GM21619 (cell line): ENCODE data around the gene CHN2.

Experiments
- ATAC-seq: cut with Tn5 transposase; IDR thresholded peaks from one replicate; pipeline ENCODE4 v1.9.1; 2021; ENCODE audit not compliant: unreplicated experiment

Gene CHN2

DNA sequence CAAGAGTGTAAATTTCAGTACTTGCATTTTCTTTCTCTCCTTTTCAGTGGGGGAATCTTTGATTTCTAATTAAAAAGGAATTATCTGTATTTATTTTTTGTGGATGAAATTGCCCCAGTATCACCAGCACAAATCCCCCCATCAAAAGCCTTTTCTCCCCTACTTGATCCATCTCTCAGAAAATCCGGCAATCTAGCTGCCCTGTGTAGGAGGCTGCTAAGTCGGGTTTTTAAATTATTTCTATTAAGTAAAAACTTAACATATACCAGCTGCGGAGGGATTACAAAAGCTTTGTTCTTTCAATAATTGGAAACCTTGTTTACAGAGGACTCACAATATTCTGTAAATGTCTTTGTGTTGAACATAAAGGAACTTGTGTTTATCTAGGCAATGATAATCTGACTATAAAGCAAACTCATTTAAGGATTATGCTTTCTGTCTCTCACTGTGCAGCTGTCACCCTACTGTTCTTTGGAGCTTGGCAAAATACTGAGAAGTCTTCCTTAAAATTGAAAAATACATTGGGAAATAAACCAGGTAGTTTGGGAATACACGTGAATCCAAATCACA is 191.7 kb downstream of the CHN2 start:
- ATAC-seq: no peak

DNA sequence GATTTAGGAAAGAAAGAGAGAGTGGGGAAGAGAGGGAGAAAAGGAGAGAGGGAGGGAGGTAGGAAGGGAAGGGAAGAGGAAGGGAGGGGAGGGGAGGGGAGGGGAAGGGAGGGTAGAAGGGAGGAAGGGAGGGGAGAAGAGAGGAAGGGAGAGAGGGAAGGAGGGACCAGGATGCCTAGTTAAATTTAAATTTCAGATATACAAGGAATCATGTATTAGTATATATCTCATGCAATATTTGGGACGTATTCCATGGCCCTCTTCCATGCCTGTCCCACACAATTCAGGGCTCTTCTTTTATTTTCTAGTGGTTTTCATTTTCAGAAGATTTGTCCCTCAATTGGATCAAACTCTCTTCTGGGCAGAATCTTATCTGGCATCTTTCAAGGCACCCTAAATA is 196.7 kb downstream of the CHN2 start:
- ATAC-seq: no peak

DNA sequence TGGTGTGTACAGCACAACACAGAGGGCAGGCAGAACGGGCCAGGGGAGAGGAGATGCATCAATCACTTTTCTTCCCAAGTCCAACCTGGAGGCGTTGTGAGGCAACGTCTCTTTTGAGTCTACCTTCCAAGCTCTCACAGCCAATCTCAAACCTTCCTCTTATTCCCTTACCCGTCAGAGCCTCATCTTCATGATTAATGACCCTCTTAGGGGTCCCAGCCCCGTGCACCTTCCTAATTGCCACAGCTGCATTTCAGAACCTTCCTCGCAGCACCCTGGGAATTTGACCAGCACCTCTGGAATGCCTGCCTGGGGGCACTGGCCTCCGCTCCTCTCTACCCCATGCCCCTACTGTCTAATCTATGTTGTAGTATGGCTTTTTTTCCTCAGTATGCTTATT is 199.7 kb downstream of the CHN2 start:
- no peak for ATAC-seq

DNA sequence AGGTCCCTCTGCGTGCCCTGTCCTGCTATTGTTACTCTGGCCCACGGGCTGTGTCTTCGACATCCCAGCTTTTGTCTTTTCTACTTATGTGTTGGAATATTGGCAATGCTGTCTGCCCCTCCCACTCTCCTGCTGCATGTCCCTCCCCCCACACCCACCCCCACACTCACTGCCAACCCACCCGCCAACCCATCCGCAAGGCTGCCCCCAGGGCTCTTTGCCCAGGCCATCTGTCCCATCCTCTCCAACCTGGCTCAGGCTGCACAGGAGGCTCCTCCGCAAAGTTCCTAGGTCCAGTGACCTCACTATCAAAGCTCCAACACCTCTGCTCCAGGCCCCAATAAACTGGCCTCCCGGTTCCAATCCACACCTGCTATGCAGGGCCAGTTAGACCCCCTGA is 202.0 kb downstream of the CHN2 start:
- no peak for ATAC-seq

DNA sequence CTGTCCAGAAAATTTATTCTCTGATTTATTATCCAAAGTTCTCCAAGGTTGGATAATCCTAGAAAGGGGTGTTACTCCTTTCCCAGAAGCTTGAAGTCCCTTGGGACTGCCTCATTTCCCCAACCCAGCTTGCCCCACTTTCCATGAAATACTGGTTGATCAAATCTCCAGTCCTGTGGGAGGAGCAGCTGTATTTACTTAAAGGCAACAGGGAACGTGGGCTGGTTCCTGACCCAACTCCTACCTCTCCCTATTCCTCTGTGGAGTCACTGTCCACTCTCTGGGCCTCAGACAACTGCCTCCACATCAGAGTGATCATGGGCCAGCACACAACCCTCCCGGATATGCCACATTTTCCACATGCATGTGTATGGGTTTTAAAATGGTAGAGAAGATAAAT is 202.8 kb downstream of the CHN2 start:
- ATAC-seq: no peak

DNA sequence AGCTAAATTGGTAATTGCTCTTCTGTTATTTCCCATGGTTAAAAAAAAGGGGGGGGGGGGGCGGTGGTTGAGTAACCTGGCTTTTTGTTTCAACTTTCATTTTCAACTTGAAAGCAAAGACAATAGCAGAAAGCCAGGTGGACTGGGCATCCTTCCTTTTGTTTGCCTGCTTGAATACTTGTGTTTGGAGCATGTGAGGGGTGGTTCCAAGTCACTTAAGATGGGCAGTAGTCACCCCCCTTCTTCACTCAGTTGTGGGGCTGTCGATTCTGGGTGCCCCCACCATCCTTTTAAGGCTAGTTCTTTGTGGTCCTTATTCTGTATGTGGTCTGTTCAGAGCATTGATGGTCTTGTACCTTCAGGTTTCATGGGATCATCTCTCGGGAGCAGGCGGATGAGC is 203.4 kb downstream of the CHN2 start:
- no peak for ATAC-seq

DNA sequence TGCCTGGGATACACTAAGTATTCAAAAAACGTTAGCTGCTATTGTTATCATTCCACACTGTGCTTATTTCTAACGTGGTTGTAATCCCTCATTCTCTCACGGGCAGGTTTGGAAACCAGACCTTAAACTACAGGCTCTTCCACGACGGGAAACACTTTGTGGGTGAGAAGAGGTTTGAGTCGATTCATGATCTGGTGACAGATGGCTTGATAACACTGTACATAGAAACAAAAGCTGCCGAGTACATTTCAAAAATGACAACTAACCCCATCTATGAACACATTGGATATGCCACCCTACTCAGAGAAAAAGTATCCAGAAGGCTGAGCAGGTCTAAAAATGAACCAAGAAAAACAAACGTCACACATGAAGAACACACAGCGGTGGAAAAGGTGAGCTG is 205.9 kb downstream of the CHN2 start:
- no peak for ATAC-seq

DNA sequence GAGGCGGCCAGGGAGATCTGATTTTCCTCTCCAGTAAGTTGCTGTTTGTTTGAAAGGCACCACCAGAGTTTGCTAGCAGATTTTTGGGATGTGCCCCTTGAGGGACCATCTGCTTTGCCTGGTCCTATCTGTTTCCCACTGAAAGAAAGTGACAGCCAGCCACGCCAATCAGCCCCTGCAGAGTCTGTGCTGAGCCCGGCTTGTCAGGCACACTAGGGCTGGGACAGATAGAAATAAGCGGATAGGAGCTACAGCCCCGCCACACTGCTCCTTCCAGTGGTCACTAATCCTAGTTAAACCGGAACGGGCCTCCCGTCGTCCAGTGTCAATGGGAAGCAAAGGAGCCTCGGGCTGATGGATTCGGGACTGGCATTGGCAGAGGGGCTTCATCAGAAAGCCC is 207.2 kb downstream of the CHN2 start:
- ATAC-seq: no peak

DNA sequence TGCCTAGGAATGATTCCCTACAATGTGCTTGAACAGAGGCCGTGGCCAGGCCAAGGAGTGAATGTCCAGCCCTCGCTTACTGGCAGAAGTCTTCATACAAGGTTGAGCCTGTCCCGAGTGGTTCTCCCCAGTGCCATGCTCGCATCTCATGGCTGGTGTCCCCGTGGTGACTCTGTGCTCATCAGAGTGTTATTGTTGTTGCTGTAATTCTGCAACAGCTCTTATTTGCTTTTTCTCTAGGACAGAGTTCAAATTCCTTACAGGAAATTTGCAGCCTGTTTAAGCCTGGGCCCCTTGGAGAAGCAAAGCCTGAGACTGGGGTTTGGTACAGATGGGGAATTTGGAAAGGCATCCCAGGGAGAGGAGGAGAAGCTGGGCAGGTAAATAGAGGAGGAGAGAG is 211.3 kb downstream of the CHN2 start:
- no peak for ATAC-seq

DNA sequence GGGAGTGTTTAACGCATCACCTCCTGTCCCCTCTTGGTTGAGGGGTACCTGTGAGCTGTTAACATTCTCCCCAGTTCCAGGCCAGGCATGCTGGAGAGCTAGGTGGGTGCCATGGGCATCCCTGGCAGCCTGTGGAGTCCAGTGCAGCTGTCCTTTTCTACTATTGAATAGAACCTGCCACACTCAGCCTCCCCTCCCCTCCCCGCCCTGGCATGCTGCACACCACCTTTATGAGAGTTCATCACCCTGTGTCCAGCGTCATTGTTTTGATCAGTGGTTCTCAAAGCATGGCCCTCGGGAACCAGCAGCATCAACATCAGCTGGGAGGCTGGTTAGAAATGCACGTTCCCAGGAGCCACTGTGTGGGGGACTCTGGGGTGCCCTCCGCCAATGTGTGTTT is 211.8 kb downstream of the CHN2 start:
- ATAC-seq: no peak

DNA sequence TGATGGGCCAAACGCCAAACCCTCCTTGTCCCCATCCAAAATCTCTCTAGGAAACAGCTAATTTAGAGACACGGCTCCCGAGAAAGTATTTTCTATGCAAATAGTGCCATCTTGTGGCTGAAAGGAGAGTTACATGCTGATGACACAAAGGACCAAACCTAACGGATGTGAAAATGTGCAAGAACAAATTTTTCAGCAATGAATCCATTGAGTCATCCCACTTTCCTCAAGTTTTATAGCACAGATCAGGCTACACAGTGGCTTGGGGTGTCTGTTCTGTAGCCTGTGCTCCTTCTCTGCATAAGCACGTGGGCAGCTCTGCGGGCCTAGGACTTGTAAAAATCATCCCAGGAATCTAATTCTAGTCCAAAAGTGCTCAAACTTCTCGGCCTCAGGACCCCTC is 214.3 kb downstream of the CHN2 start:
- ATAC-seq: no peak

DNA sequence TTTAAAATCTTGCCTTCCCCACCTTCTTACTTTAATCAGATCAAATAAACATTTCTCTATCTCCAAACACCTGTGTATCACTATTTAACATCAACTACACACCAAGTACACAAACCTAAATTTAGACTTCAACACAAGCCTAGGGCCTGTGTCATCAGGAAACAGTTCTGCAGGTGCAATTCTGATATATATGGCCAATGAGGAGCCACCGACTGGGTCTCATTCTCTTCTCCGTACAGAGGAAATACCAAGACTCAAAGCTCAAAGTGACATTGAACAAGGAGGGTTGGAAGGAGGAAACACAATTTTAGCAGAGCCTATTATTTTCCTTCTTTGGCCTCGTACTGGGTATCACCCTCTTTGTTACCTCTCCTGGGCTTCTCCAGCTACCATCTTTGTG is 216.4 kb downstream of the CHN2 start:
- no peak for ATAC-seq

DNA sequence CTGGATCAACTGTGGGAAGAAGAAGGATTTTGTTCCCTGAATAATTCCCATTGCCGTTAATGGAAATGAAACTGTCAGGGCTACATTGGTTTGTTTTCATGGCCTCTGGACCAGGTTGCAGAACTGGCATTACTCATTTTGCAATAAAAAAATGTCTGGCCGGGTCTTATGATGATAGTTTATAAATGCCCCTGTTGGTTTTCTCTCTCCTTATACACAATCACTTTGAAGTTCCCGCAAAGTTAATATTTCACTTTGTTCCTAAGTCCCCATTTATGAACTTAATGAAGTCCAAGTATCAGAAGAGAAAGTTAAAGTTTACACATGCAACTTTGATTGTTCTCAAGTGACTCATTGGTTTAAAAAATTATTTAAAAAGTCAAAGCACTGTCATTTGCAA is 218.3 kb downstream of the CHN2 start:
- no peak for ATAC-seq

DNA sequence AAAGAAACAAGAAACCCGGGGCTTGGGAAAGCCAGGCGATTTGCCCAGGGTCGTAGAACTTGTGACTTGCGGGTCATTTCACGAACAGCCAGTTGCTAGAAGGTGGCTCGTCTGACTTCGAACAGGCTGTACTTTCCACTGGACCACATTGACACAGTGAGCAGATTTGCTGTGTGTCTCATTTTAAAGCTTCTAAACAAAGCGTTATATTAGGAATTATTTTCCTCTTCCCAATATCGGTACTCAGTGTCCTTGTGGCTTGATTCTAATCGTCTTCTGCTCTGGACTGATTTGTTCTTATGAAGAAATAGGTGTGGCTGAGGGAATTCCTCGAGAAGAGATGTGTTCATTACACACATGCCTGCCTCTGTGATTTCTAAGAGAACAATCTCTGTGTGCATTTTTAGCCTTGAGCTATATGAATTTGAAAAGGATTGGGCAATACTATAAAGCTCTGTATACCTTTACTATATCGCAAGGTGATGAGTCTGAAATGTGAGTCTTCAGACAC is 219.1 kb downstream of the CHN2 start:
- no peak for ATAC-seq

DNA sequence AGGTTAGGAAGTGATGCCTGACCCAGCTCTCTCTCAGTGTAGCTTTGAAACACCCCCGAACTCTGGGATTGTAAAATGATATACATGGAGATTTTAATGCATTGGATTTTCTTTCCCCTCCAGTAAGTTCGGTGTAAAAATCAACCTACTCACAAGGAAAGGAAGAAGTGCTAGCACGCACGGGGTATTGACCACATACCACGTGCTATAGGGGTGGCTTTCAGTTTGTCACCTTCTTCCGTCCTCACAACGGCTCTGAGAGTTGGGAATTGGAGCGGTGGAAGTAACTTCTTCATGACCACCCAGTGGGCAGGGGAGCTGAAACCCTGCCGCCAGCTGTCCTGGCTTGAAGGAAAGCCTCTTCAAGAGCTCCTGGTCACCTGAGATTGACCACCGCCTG is 219.6 kb downstream of the CHN2 start:
- no peak for ATAC-seq

DNA sequence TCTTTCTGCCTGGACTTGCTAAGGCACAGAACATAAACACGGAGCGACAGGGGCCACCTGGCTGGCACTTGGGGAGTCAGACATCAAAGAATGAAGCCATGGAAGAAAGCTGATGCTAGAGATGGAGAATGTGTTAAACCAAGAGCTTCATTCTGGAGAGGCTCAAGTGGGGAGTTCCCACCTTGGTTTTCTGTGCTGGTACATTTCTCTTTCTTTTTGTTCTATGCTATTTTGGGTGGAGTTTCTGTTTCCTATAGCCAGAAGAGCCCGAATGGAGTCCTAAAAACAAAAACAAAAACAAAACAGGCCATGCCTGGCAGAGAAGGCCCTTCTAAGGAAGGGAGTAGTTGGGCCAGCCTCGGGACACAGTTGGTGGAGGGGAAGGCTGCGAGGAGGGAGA is 220.6 kb downstream of the CHN2 start:
- ATAC-seq: no peak

DNA sequence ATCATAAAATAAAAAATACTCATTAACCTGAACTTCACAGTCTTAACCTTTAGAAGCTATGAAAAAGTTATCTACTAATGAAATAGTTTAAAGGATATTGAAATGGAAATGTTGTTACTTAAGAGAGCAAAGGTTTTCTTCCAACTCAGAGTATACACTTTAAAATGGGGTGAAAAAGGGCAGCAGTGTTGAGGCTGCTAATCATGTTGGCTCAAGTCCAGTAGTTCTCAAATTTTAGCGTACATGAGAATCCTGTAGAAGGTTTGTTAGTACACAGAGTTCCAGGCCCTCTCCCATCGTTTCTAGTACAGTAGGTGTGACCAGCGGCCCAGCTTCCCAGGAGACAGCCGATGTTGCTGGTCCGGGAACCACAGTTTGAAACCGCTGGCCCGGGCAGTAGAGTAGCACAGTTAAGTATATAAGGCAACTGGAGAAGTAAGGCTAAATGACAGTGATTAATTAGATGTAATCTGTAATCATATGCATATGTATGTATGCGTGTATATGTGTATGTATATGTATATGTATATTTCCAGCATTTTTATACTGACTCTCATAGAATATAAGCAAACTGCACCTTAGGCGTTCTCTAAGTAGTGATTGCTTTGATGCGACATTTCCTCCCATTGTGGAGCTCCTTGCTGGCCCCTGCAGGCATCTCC is 221.8 kb downstream of the CHN2 start:
- no peak for ATAC-seq

DNA sequence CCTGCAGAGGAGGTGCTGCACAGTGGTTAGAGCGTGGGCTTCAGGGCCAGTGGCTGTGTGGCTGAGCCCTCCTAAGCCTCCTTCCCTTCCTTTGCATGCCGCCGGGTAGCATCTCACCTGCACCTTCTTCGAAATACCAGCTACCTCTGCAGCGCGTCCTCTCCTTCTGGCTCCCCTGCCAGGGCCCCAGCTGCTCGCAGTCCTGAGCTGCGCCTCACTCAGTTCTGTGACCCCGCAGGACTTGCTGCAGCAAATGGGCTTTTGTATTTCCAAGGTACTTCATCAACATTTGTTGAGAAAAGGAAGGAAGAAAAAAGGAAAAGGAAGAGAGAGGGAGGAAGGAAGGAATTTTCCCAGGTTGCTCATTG is 222.3 kb downstream of the CHN2 start:
- ATAC-seq: no peak

DNA sequence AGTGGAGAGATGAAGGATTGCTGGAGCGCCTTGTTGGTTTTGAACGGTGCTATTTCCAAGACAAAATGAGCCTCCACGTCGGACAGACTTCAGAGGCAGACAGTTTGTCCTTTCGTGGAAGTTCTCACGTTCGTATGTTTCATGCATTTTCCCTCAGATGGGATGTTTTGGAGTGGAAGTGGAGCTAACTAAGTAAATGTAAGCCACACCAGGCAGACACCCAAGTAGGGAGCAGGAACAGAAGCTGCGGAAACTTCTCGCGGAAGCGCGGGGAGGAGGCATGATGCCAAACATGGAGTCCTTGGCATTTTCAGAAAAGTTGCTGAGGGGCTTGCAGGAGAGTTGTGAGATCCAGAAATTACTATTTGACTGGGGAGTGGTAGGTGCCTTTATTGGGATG is 223.5 kb downstream of the CHN2 start:
- ATAC-seq: no peak

DNA sequence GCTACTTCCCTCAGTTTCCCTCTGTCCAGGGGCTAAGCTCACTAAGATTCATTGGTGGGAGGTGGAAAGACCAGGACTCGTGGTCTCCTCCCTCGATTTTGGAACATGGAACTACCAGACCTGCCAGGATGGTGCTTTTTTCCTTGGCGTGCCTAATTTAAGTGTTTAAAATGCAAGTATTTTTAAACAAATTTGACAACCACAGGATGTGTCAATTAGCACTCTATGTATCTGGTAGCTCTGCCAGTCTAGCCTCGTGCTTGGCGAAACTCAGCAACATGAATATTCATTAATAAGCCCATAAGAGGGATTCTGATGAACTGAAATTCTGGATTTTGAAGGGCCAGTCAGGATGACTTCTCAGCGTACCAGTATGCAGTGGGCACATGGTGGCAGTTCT is 224.1 kb downstream of the CHN2 start:
- no peak for ATAC-seq

DNA sequence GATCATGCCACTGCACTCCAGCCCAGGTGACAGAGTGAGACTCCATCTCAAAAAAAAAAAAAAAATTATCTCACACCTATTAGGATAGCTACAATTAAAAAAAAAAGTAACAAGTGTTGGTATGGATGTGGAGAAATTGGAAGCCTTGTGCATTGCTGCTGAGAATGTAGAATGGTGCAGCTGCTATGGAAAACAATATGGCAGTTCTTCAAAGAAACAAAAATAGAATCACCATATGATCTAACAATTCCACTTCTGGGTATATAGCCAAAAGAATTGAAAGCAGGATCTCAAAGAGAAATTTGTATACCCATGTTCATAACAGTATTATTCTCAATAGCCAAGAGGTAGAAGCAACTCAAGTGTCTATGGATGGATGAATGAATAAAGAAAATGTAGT is 225.4 kb downstream of the CHN2 start:
- no peak for ATAC-seq

DNA sequence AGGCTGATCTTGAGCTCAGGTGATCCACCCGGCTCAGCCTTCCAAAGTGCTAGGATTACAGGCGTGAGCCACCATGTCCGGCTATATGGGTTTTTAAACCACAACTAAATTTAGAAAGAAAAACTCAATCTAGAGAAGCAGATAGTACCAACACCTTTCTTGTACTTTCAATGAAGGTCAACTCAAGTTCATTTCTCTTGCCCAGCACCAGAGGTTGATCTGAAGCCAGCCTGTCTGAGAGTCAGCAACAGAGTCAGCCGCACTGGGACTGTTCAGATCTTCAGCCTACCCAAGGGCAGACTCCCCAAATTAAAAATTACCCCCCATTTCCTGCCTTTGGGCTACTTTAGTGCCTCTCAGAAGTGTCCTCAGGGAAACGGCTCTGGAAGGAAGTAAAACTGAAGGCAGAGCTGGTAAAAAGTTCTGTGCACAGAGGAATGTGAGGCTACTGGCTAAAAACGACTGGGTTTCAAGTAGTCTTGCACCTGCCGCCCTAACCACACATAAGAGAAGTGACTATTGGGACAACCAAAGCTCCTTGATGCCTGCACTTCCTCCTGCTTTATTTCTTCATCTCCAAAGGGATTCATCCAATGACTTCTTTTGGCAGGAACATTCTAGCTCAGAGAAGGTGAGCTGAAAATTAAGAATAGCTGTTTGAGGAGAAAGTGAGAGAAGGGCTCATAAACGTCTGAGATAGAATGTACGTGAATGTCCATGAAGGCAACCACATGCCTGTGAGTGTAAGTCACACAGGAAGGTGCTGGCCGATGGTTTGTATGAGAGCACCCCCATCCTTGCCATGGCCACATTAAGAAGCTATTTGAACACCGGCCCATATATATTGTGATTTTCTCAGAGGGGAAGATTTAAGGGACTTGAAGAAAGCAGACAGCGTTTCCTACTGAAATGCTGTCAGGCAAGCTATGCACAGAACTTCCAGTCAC is 226.7 kb downstream of the CHN2 start:
- no peak for ATAC-seq
